Heart left ventricle (tissue), 16 donors: Measurements from ENCODE around the gene UFC1. TPM values are rescaled to one million over a fixed set of nuclear protein-coding genes. Genes with fewer than 3 reads are reported as not detected.

Source experiments
- ATAC-seq, 4 donors: fragments of 200-7000 bp; cut with Tn5 transposase; one replicate each; pipeline ENCODE4 v1.9.1; 2020 to 2022; ENCODE audit warnings: moderate library complexity in 4 of 4, mild to moderate bottlenecking in 3 of 4, moderate number of reproducible peaks in 1 of 4
- DNase-seq, 5 donors: peaks; one replicate each; pipeline ENCODE4 v3.0.0-alpha.2; 2020
- H3K27ac ChIP-seq, 12 donors: fragments of 200-600 bp; sonication (generic) in 4 of 12; one replicate each; pipeline versions ENCODE4 v1.5.0 to v1.8.0; 2016 to 2022; ENCODE audit warnings: mild to moderate bottlenecking in 2 of 12
- H3K27me3 ChIP-seq, 9 donors: fragments of 200-600 bp; sonication (generic) in 2 of 9; one replicate each; pipeline versions ENCODE4 v1.5.1 to v1.8.0; 2016 to 2022; ENCODE audit warnings: mild to moderate bottlenecking in 3 of 9
- H3K36me3 ChIP-seq, 9 donors: fragments of 200-600 bp; sonication (generic) in 2 of 9; one replicate each; pipeline versions ENCODE4 v1.5.0 to v1.8.0; 2018 to 2022; ENCODE audit warnings: mild to moderate bottlenecking in 2 of 9
- H3K4me1 ChIP-seq, 12 donors: fragments of 200-600 bp; sonication (generic) in 4 of 12; one replicate each; pipeline versions ENCODE4 v1.5.0 to v1.8.0; 2016 to 2022; ENCODE audit warnings: mild to moderate bottlenecking in 3 of 12
- H3K4me3 ChIP-seq, 12 donors: fragments of 200-600 bp; sonication (generic) in 4 of 12; one replicate each; pipeline versions ENCODE4 v1.5.0 to v1.8.0; 2017 to 2022; ENCODE audit warnings: mild to moderate bottlenecking in 9 of 12, moderate library complexity in 4 of 12
- H3K9me3 ChIP-seq, 12 donors: fragments of 200-600 bp; sonication (generic) in 4 of 12; one replicate each; pipeline versions ENCODE4 v1.5.0 to v1.8.0; 2016 to 2022; ENCODE audit warnings: mild to moderate bottlenecking in 1 of 12
- CTCF ChIP-seq, 12 donors: fragments of 200-600 bp; sonication (generic) in 4 of 12; IDR thresholded peaks; one replicate each; pipeline versions ENCODE4 v1.5.0 to v1.8.0; 2018 to 2022; ENCODE audit warnings: antibody characterized with exemption in 12 of 12, mild to moderate bottlenecking in 5 of 12
- POLR2A ChIP-seq, 2 donors: fragments of 450-650 bp; IDR thresholded peaks; one replicate each; pipeline ENCODE4 v1.6.1; 2017; ENCODE audit warnings: antibody characterized with exemption in 2 of 2, mild to moderate bottlenecking in 2 of 2, moderate library complexity in 2 of 2
- WGBS, 4 donors: extraction: QIAGEN DNeasy Blood & Tissue Kit in 2 of 4; methylation state at CpG; one replicate each; pipeline versions ENCODE4 v1.1.5 to v1.1.7; 2013 to 2018; 5-methylcytosine and 5-hydroxymethylcytosine counted together
- intact Hi-C, 10 donors: fragments of 100-400 bp; cut with DNase I; formaldehyde crosslinking; loops; one replicate each; pipeline versions ENCODE4 v1.11.1 to v1.14.2; 2022
- polyA plus RNA-seq, 2 donors: library from polyadenylated mRNA; stranded (reverse); fragments of 200-250 nt; gene quantifications; one replicate each; pipeline ENCODE4 v1.2.3, GENCODE V29; 2013
- total RNA-seq, 9 donors: library from RNA; depleted of rRNA in 2 of 9; stranded (reverse); fragments of >200 nt in 2 of 9; fragmentation: NEBNext Ultra II Directional in 3 of 9; extraction: Animal tissue kit (Norgen Biotek cat#: 25700) in 3 of 9; gene quantifications; one replicate each; pipeline versions ENCODE4 v1.1.0 to v1.2.4, GENCODE V29; 2016 to 2023
- donor health status: ischemic (EF 13 %, LVEDD 7.1; RV severe dilation, severe dysfunction).
- donor health status: healthy with polysubstance abuse.
- donor health status: DM: no; HTN: yes; CAD: no.
- donor health status: DM: no; HTN: no; CAD: no.
- donor health status: ischemic (EF 25% LVEDD 6.9; RV normal size, moderate dysfunction).
- donor health status: ischemic (EF 25% LVEDD 5.7; RV mildly dilated, moderate dysfunction).
- donor health status: healthy.
- donor health status: DM: yes; HTN: yes; CAD: no.
- donor health status: ischemic (EF 35%, LVEDD 5.7; RV mildly dilated, moderate dysfunction).
- donor health status: nonischemic (EF 11% LVEDD 7.7; RV severe dilation, severe dysfunction).
- donor health status: DM: yes; HTN: yes; CAD: no.
- donor health status: PGD.
- donor health status: ischemic (EF 29% LVEDD 5.4; RV normal size, mild dysfunction).
- donor health status: nonischemic (EF 23%, LVEDD 6.1; RV moderate dilation, normal function).

UFC1 gene
- total and polyA plus RNA-seq, 11 donors, result 54.4 to 131 (median 73.2) TPM

- Histone ChIP-seq H3K27ac (no peak overlapping the region), H3K27me3 (no peaks in the 10 kb centered on the region), H3K4me1 (peaks cover 0 to 41% (median 33%) of the 10 kb centered on the region in 12 donors), H3K9me3 (no peaks in the 10 kb centered on the region), H3K4me3 (peak overlapping the region in 2 of 12 donors; percentile 87 to 97), H3K36me3 (peaks cover 0 to 56% (median 44%) of the 10 kb centered on the region in 9 donors)
- WGBS, 4 donors, result 94 to 97% (median 95%) methylated on average over 21 to 22 of the region's 22 CpGs
- TF ChIP-seq CTCF (IDR thresholded peaks at IDR 0.05) (no peak), POLR2A (IDR thresholded peaks at IDR 0.05) (no peak)
- intact Hi-C loops, result loop anchor here in 1 of 10 donors (2.0 kb wide), 1 partner anchor 64 kb away; no protein-coding TSS in a partner anchor
- DNase-seq (no peak), ATAC-seq (no peak)
Measured at GRCh38 chr1:161160671-161161145, 6.9 kb downstream of the UFC1 start.

- DNase-seq, result no peak
- TF ChIP-seq CTCF (IDR thresholded peaks at IDR 0.05) (no peak), POLR2A (IDR thresholded peaks at IDR 0.05) (no peak)
Measured at GRCh38 chr1:161161652-161162051, 7.9 kb downstream of the UFC1 start.

GRCh38 chr1:161162052-161162451 lies 8.3 kb downstream of the UFC1 start:
- no peaks in the 10 kb centered on the region for H3K27me3 ChIP-seq
- ATAC-seq (no peak), DNase-seq (no peak)
- TF ChIP-seq CTCF (IDR thresholded peaks at IDR 0.05), result no peak
- TF ChIP-seq POLR2A (IDR thresholded peaks at IDR 0.05), result no peak
- H3K4me3 ChIP-seq, result no peak overlapping the region
- H3K27ac ChIP-seq, result no peak overlapping the region
- peaks cover 0 to 52% (median 40%) of the 10 kb centered on the region in 9 donors for H3K36me3 ChIP-seq
- intact Hi-C loops, result no loop called here
- no peaks in the 10 kb centered on the region for H3K9me3 ChIP-seq
- peaks cover 0 to 47% (median 36%) of the 10 kb centered on the region in 12 donors for H3K4me1 ChIP-seq
- WGBS, 4 donors, result 50 to 70% (median 57%) methylated on average over 6 to 7 of the region's 7 CpGs

More at GRCh38 chr1:161161652-161162051, 7.9 kb downstream of the UFC1 start:
- ATAC-seq, result no peak
- Histone ChIP-seq H3K4me3 (no peak overlapping the region), H3K27me3 (no peaks in the 10 kb centered on the region), H3K36me3 (peaks cover 0 to 56% (median 44%) of the 10 kb centered on the region in 9 donors), H3K9me3 (no peaks in the 10 kb centered on the region), H3K4me1 (peaks cover 0 to 43% (median 33%) of the 10 kb centered on the region in 12 donors), H3K27ac (no peak overlapping the region)
- WGBS, 4 donors, result 76 to 81% (median 79%) methylated on average over 5 of the region's 5 CpGs
- intact Hi-C loops, result loop anchor here in 1 of 10 donors (2.0 kb wide), 1 partner anchor 63 kb away; no protein-coding TSS in a partner anchor

GRCh38 chr1:161162806-161163205 lies 9.0 kb downstream of the UFC1 start:
- Histone ChIP-seq H3K27me3 (no peaks in the 10 kb centered on the region), H3K9me3 (no peaks in the 10 kb centered on the region), H3K36me3 (peaks cover 0 to 44% (median 32%) of the 10 kb centered on the region in 9 donors), H3K4me1 (peaks cover 0 to 52% (median 43%) of the 10 kb centered on the region in 12 donors), H3K27ac (no peak overlapping the region), H3K4me3 (no peak overlapping the region)
- DNase-seq, result no peak
- no peak for TF ChIP-seq POLR2A (IDR thresholded peaks at IDR 0.05)
- no peak for TF ChIP-seq CTCF (IDR thresholded peaks at IDR 0.05)
- intact Hi-C loops, result no loop called here
- 89 to 96% (median 94%) methylated on average over 10 of the region's 10 CpGs for whole genome bisulfite sequencing, 4 donors
- ATAC-seq, result no peak
